ENCODE measurements around the gene TMEM271. TPM values are rescaled to one million over a fixed set of nuclear protein-coding genes. Genes with fewer than 3 reads are reported as not detected.
A peak's percentile ranks its signal among the peaks of the same experiment; 100 is the strongest.

TMEM271 gene
- total and polyA plus RNA-seq, 5 donors from 2014 or later: not detected

DNA sequence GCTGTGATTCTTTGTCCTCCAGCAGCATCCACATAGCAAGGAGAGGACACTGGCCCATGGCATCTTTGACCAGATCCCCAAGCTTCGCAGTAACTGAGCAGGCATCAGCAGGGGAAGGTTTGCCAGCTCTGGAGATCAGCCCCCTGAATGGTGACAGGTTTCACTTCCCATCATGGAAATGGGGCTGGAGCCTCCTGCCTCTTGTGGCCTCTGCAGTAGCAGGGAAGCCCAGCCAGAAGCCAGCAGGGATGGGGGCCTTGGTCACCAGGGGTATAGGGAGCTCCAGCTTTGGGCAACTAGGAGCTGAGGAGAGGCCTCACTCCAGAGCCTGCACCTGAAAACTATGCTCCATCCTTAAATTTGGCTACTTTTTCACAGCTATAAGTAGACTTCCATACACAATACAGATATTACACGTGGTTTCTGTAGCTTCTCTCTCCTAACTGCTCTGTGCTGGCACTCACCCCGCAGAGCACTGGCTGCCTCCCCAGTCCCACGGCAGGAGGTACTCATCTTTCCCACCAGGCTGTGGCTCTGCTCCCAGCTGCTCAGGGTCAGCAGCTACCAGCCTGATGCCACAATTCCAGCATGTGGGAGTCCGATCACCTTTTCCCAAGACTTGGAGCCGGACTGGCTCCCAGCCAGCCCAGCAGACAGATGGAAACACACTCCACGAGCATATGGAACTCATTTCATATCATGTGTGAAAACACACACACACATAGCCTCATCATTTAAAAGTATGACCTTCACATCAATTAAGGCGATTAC, 2.8 kb downstream of the TMEM271 start:
- DNase-seq (no peak), ATAC-seq (ENCODE audit: low read depth in 2 of 2) (no peak)
- no peak overlapping the region for H3K4me3 ChIP-seq (ENCODE audit: low read depth, low read length)
- Mint-ChIP-seq H3K36me3 (no peaks in the 10 kb centered on the region), H3K27me3 (peaks cover 32% of the 10 kb centered on the region), H3K9me3 (peaks cover 0 to 3% (median 0%) of the 10 kb centered on the region in 7 donors), H3K4me3 (peak overlapping the region in 1 of 4 donors; percentile 38), H3K27ac (no peak overlapping the region), H3K4me1 (peaks cover 0 to 16% (median 0%) of the 10 kb centered on the region in 4 donors)
- no peaks in the 10 kb centered on the region for H3K36me3 ChIP-seq (ENCODE audit: control insufficient read depth, insufficient read depth, low read length)
- no peaks in the 10 kb centered on the region for H3K9me3 ChIP-seq (ENCODE audit: control insufficient read depth in 2 of 2, low read length in 2 of 2)
- peaks cover 11% of the 10 kb centered on the region for H3K27me3 ChIP-seq (ENCODE audit: control insufficient read depth, insufficient read depth, low read length)
- H3K4me1 ChIP-seq (ENCODE audit: control insufficient read depth, insufficient read depth, low read length, poor library complexity, severe bottlenecking): peaks cover 6% of the 10 kb centered on the region
- no peak overlapping the region for H3K27ac ChIP-seq (ENCODE audit: insufficient read depth, low read length, poor library complexity, severe bottlenecking)

- ATAC-seq (ENCODE audit: low read depth in 2 of 2): no peak
- Mint-ChIP-seq H3K9me3 (peaks cover 0 to 3% (median 0%) of the 10 kb centered on the region in 7 donors), H3K4me1 (peaks cover 0 to 10% (median 0%) of the 10 kb centered on the region in 4 donors), H3K4me3 (no peak overlapping the region), H3K27ac (no peak overlapping the region), H3K27me3 (peaks cover 25% of the 10 kb centered on the region), H3K36me3 (no peaks in the 10 kb centered on the region)
- Histone ChIP-seq H3K4me3 (ENCODE audit: low read depth, low read length) (no peak overlapping the region), H3K27ac (ENCODE audit: insufficient read depth, low read length, poor library complexity, severe bottlenecking) (no peak overlapping the region), H3K36me3 (ENCODE audit: control insufficient read depth, insufficient read depth, low read length) (no peaks in the 10 kb centered on the region), H3K27me3 (ENCODE audit: control insufficient read depth, insufficient read depth, low read length) (peaks cover 6% of the 10 kb centered on the region), H3K4me1 (ENCODE audit: control insufficient read depth, insufficient read depth, low read length, poor library complexity, severe bottlenecking) (peaks cover 4% of the 10 kb centered on the region), H3K9me3 (ENCODE audit: control insufficient read depth in 2 of 2, low read length in 2 of 2) (no peaks in the 10 kb centered on the region)
- no peak for DNase-seq
Measured at GRCh38 chr4:572594-572993, 3.5 kb downstream of the TMEM271 start.

DNA sequence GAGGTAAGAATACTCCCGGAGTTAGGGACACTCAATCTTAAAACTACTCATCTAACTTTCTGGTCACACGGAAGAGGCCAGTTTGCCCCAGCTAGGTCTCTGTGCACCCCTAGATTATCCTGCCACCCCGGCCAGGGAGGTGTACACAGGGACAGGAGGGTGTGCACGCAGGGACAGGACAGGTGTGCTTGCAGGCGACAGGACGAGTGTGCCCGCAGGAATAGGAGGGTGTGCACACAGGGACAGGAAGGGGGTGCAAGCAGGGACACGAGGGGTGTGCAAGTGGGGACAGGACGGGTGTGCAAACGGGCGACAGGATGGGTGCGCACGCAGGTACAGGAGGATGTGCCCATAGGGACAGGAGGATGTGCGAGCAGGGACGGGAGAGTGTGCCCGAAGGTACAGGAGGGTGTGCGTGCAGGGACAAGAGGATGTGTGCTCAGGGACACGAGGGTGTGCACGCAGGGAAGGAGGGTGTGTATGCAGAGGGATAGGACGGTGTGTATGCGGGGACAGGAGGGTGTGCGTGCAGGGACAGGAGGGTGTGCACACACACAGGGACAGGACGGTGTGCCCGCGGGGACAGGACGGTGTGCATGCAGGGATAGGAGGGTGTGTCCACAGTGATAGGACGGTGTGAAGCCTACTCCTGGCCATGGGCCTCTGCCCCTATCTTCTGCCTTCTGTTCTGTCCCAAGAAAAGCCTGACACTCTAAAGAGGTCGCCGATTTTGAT, 4.1 kb downstream of the TMEM271 start:
- Mint-ChIP-seq H3K27me3 (peaks cover 23% of the 10 kb centered on the region), H3K36me3 (no peaks in the 10 kb centered on the region), H3K4me1 (peaks cover 0 to 6% (median 0%) of the 10 kb centered on the region in 4 donors), H3K27ac (no peak overlapping the region), H3K4me3 (no peak overlapping the region), H3K9me3 (peaks cover 0 to 3% (median 0%) of the 10 kb centered on the region in 7 donors)
- Histone ChIP-seq H3K4me1 (ENCODE audit: control insufficient read depth, insufficient read depth, low read length, poor library complexity, severe bottlenecking) (no peaks in the 10 kb centered on the region), H3K36me3 (ENCODE audit: control insufficient read depth, insufficient read depth, low read length) (no peaks in the 10 kb centered on the region), H3K9me3 (ENCODE audit: control insufficient read depth in 2 of 2, low read length in 2 of 2) (no peaks in the 10 kb centered on the region), H3K27me3 (ENCODE audit: control insufficient read depth, insufficient read depth, low read length) (peaks cover 5% of the 10 kb centered on the region), H3K4me3 (ENCODE audit: low read depth, low read length) (no peak overlapping the region), H3K27ac (ENCODE audit: insufficient read depth, low read length, poor library complexity, severe bottlenecking) (no peak overlapping the region)
- DNase-seq (no peak), ATAC-seq (ENCODE audit: low read depth in 2 of 2) (no peak)

DNA sequence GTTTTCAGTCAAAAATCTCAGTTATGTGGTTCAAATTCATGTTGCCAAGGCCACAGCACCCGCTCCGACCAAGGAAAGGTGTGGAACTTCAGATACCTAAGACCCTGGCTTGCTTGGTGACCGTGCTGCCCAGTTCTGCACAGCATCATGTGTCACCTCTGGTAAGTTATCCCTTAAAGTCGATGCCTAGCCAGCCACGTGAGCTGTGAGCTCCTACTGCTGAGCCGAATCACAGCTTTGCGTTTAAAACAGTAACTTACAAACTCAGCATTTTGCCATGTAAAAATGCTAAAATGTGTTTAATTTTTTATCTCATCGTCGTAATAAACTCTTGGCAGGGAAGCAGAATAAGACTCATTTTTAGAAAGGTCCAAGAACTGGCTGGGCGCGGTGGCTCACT, 5.3 kb downstream of the TMEM271 start:
- Histone ChIP-seq H3K9me3 (ENCODE audit: control insufficient read depth in 2 of 2, low read length in 2 of 2) (no peaks in the 10 kb centered on the region), H3K36me3 (ENCODE audit: control insufficient read depth, insufficient read depth, low read length) (no peaks in the 10 kb centered on the region), H3K4me3 (ENCODE audit: low read depth, low read length) (no peak overlapping the region), H3K27ac (ENCODE audit: insufficient read depth, low read length, poor library complexity, severe bottlenecking) (no peak overlapping the region), H3K27me3 (ENCODE audit: control insufficient read depth, insufficient read depth, low read length) (peaks cover 5% of the 10 kb centered on the region), H3K4me1 (ENCODE audit: control insufficient read depth, insufficient read depth, low read length, poor library complexity, severe bottlenecking) (no peaks in the 10 kb centered on the region)
- Mint-ChIP-seq H3K27ac (no peak overlapping the region), H3K27me3 (peaks cover 22% of the 10 kb centered on the region), H3K9me3 (peaks cover 0 to 9% (median 0%) of the 10 kb centered on the region in 7 donors), H3K4me3 (no peak overlapping the region), H3K4me1 (peaks cover 0 to 4% (median 0%) of the 10 kb centered on the region in 4 donors), H3K36me3 (no peaks in the 10 kb centered on the region)
- ATAC-seq (ENCODE audit: low read depth in 2 of 2): no peak
- no peak for DNase-seq

DNA sequence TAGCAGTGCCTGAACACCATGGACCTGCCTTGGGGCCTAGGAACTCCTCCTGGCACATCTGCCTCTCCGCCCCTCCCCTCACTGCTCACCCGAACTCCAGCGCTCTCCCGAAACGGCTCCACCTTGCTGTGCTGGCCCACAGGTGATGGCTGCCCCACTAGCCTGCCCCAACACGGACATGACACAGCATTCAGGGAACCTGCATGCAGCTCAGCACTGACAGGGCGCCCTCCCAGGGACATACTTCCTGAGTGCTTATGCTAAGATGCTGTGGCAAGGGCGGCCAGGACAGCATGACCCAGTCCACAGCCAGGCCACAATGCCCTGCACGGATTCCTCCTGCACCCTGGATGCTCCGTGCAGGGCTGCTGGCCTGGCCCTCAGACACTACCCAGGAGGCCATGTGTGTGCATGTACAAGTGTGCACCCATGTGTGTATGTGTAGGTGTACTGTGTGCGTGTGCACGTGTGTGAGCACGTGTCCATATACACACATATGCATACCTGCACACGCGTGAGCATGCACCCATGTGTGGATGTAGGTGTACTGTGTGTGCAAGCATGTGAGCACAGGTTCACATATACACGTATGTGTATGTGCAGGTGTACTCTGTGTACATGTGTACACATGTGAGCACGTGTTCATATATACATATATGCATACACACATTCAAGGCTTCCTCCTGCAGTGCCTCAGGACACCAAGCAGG, 6.0 kb downstream of the TMEM271 start:
- Histone ChIP-seq H3K4me1 (ENCODE audit: control insufficient read depth, insufficient read depth, low read length, poor library complexity, severe bottlenecking) (no peaks in the 10 kb centered on the region), H3K27ac (ENCODE audit: insufficient read depth, low read length, poor library complexity, severe bottlenecking) (no peak overlapping the region), H3K4me3 (ENCODE audit: low read depth, low read length) (no peak overlapping the region), H3K9me3 (ENCODE audit: control insufficient read depth in 2 of 2, low read length in 2 of 2) (no peaks in the 10 kb centered on the region), H3K27me3 (ENCODE audit: control insufficient read depth, insufficient read depth, low read length) (peaks cover 5% of the 10 kb centered on the region), H3K36me3 (ENCODE audit: control insufficient read depth, insufficient read depth, low read length) (no peaks in the 10 kb centered on the region)
- Mint-ChIP-seq H3K4me3 (no peak overlapping the region), H3K4me1 (peaks cover 0 to 4% (median 0%) of the 10 kb centered on the region in 4 donors), H3K36me3 (no peaks in the 10 kb centered on the region), H3K27me3 (peaks cover 22% of the 10 kb centered on the region), H3K27ac (no peak overlapping the region), H3K9me3 (peaks cover 0 to 12% (median 0%) of the 10 kb centered on the region in 7 donors)
- no peak for ATAC-seq (ENCODE audit: low read depth in 2 of 2)
- DNase-seq: no peak

GRCh38 chr4:568962-569361, 7.1 kb downstream of the TMEM271 start:
- Histone ChIP-seq H3K27me3 (ENCODE audit: control insufficient read depth, insufficient read depth, low read length) (peaks cover under 1% of the 10 kb centered on the region), H3K9me3 (ENCODE audit: control insufficient read depth in 2 of 2, low read length in 2 of 2) (no peaks in the 10 kb centered on the region), H3K4me1 (ENCODE audit: control insufficient read depth, insufficient read depth, low read length, poor library complexity, severe bottlenecking) (no peaks in the 10 kb centered on the region), H3K36me3 (ENCODE audit: control insufficient read depth, insufficient read depth, low read length) (no peaks in the 10 kb centered on the region), H3K27ac (ENCODE audit: insufficient read depth, low read length, poor library complexity, severe bottlenecking) (no peak overlapping the region), H3K4me3 (ENCODE audit: low read depth, low read length) (no peak overlapping the region)
- peaks cover 0 to 14% (median 0%) of the 10 kb centered on the region in 7 donors for H3K9me3 Mint-ChIP-seq
- H3K27ac Mint-ChIP-seq: no peak overlapping the region
- H3K4me1 Mint-ChIP-seq: no peaks in the 10 kb centered on the region
- H3K27me3 Mint-ChIP-seq: peaks cover 16% of the 10 kb centered on the region
- H3K36me3 Mint-ChIP-seq: no peaks in the 10 kb centered on the region
- DNase-seq: no peak
- H3K4me3 Mint-ChIP-seq: no peak overlapping the region
- no peak for ATAC-seq (ENCODE audit: low read depth in 2 of 2)

GRCh38 chr4:568351-568652, 7.8 kb downstream of the TMEM271 start:
- Mint-ChIP-seq H3K4me1 (no peaks in the 10 kb centered on the region), H3K9me3 (peaks cover 0 to 18% (median 0%) of the 10 kb centered on the region in 7 donors), H3K36me3 (no peaks in the 10 kb centered on the region), H3K27ac (no peak overlapping the region), H3K4me3 (no peak overlapping the region), H3K27me3 (peaks cover 9% of the 10 kb centered on the region)
- ATAC-seq (ENCODE audit: low read depth in 2 of 2): no peak
- Histone ChIP-seq H3K4me1 (ENCODE audit: control insufficient read depth, insufficient read depth, low read length, poor library complexity, severe bottlenecking) (no peaks in the 10 kb centered on the region), H3K27me3 (ENCODE audit: control insufficient read depth, insufficient read depth, low read length) (no peaks in the 10 kb centered on the region), H3K36me3 (ENCODE audit: control insufficient read depth, insufficient read depth, low read length) (no peaks in the 10 kb centered on the region), H3K4me3 (ENCODE audit: low read depth, low read length) (no peak overlapping the region), H3K9me3 (ENCODE audit: control insufficient read depth in 2 of 2, low read length in 2 of 2) (no peaks in the 10 kb centered on the region), H3K27ac (ENCODE audit: insufficient read depth, low read length, poor library complexity, severe bottlenecking) (no peak overlapping the region)
- DNase-seq: no peak
